LNCaP clone FGC (cell line): ENCODE data around the gene RARS1.

Source experiments
- DNase-seq: peaks from one replicate; pipeline ENCODE4 v3.0.0-alpha.2; 2011; ENCODE audit warnings: low read depth
- H3K4me3 ChIP-seq: 2 replicates; pipeline ENCODE4 v1.5.1; 2011; ENCODE audit warnings: mild to moderate bottlenecking, low read depth, low read length, control low read depth
- CTCF ChIP-seq: IDR thresholded peaks from 2 replicates; pipeline ENCODE4 v1.5.1; 2012; ENCODE audit warnings: mild to moderate bottlenecking; ENCODE audit not compliant: control insufficient read depth, insufficient read depth; ENCODE audit errors: extremely low read depth

The RARS1 gene

GRCh38 chr5:168449166-168449565 is 37.1 kb upstream of the RARS1 start:
- no peak overlapping the region for H3K4me3 ChIP-seq
- peak; percentile 77 for DNase-seq
- no peak for TF ChIP-seq CTCF

- no peak overlapping the region for H3K4me3 ChIP-seq
- no peak for DNase-seq
- no peak for TF ChIP-seq CTCF
Measured at GRCh38 chr5:168451565-168451964, 34.7 kb upstream of the RARS1 start.

- no peak for DNase-seq
- TF ChIP-seq CTCF: no peak
- H3K4me3 ChIP-seq: no peak overlapping the region
Measured at GRCh38 chr5:168455201-168455600, 31.1 kb upstream of the RARS1 start.

GRCh38 chr5:168457542-168457941 is 28.7 kb upstream of the RARS1 start:
- H3K4me3 ChIP-seq: no peak overlapping the region
- TF ChIP-seq CTCF: no peak
- DNase-seq: no peak

- no peak for DNase-seq
- no peak for TF ChIP-seq CTCF
- H3K4me3 ChIP-seq: no peak overlapping the region
Measured at GRCh38 chr5:168460606-168461005, 25.7 kb upstream of the RARS1 start.

- TF ChIP-seq CTCF: no peak
- no peak for DNase-seq
- H3K4me3 ChIP-seq: no peak overlapping the region
Measured at GRCh38 chr5:168463081-168463480, 23.2 kb upstream of the RARS1 start.

- H3K4me3 ChIP-seq: no peak overlapping the region
- DNase-seq: no peak
- no peak for TF ChIP-seq CTCF
Measured at GRCh38 chr5:168464214-168464613, 22.1 kb upstream of the RARS1 start.
